GM19324 (cell line): ENCODE results near the gene WRAP73.

Source experiments
- ATAC-seq: cut with Tn5 transposase; IDR thresholded peaks from one replicate; pipeline ENCODE4 v1.9.1; 2021; ENCODE audit warnings: mild to moderate bottlenecking, moderate library complexity; ENCODE audit not compliant: unreplicated experiment, low FRiP score

WRAP73 gene

GRCh38 chr1:3683197-3683596, 33.3 kb upstream of the WRAP73 start:
- ATAC-seq: no peak

- ATAC-seq: no peak
Measured at GRCh38 chr1:3681898-3682806, 32.2 kb upstream of the WRAP73 start.

- no peak for ATAC-seq
Measured at GRCh38 chr1:3681231-3681897, 31.5 kb upstream of the WRAP73 start.

- no peak for ATAC-seq
Measured at GRCh38 chr1:3680488-3681230, 30.8 kb upstream of the WRAP73 start.

GRCh38 chr1:3679799-3680453, 30.0 kb upstream of the WRAP73 start:
- no peak for ATAC-seq

GRCh38 chr1:3679098-3679555, 29.2 kb upstream of the WRAP73 start:
- no peak for ATAC-seq

GRCh38 chr1:3678361-3679097, 28.6 kb upstream of the WRAP73 start:
- no peak for ATAC-seq

- ATAC-seq: peak; percentile 10
Measured at GRCh38 chr1:3677484-3677883, 27.6 kb upstream of the WRAP73 start.

- peak; percentile 57 for ATAC-seq
Measured at GRCh38 chr1:3676581-3677470, 26.9 kb upstream of the WRAP73 start.

GRCh38 chr1:3675436-3675835, 25.5 kb upstream of the WRAP73 start:
- no peak for ATAC-seq

- no peak for ATAC-seq
Measured at GRCh38 chr1:3674100-3675094, 24.5 kb upstream of the WRAP73 start.

- no peak for ATAC-seq
Measured at GRCh38 chr1:3673381-3674099, 23.6 kb upstream of the WRAP73 start.

GRCh38 chr1:3672971-3673361, 23.1 kb upstream of the WRAP73 start:
- ATAC-seq: no peak

- ATAC-seq: no peak
Measured at GRCh38 chr1:3672231-3672970, 22.5 kb upstream of the WRAP73 start.

- no peak for ATAC-seq
Measured at GRCh38 chr1:3671371-3672180, 21.7 kb upstream of the WRAP73 start.
